GM21528 (cell line): ENCODE measurements around the gene MXI1.
"Not testable (repeated sequence)": the region's sequence is repeated elsewhere in the genome, so short reads cannot be mapped to it uniquely, and the experiment has no call there.

ENCODE experiments used
- ATAC-seq: cut with Tn5 transposase; IDR thresholded peaks from one replicate; pipeline ENCODE4 v1.9.1; 2021; ENCODE audit warnings: mild to moderate bottlenecking, moderate library complexity; ENCODE audit not compliant: unreplicated experiment, low FRiP score

The MXI1 gene

GRCh38 chr10:110233846-110234245, 26.4 kb downstream of the MXI1 start:
- ATAC-seq, result no peak

DNA sequence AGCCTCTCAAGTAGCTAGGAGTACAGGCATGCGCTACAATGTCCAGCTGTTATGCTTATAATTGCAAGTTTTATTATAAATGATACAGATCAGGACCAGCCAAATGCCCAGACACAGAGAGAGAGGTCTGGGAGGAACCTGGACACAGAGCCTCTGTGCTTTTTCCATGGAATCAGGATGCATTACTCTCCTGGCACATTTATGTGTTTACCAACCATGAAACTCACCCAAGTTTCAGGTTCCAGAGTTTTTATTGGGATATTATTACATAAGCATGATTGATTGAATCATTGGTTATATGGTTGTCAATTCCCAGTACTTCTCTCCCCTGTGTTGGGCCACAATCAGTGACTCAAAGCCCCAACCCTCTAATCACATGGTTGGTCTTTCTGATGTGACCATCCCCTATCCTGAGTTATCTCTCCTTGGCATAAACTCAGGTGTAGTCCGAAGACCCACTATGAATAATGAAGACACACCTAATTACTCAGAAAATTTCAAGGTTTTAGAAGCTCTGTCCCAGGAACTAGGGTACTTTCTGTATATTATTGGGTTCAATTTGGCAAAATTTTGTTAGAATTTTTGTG, 30.6 kb downstream of the MXI1 start:
- no peak for ATAC-seq

DNA sequence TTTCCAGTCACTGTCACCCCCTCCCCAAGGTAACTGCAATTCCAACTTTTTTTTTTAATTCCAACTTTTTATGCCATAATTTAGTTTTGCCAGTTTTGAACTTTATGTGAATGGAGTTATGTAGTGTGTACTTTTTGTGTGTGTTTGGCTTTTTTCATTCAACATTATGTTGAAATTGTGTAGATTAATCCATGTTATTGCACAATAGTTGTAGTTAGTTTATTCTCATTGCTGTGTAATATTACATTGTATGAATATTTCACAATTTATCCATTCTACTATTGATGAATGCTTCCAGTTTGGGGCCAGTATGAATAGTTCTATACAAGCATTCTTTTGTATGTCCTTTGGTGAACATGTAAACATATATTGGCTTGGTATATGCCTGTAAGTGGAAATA, 32.5 kb downstream of the MXI1 start:
- ATAC-seq, result no peak

DNA sequence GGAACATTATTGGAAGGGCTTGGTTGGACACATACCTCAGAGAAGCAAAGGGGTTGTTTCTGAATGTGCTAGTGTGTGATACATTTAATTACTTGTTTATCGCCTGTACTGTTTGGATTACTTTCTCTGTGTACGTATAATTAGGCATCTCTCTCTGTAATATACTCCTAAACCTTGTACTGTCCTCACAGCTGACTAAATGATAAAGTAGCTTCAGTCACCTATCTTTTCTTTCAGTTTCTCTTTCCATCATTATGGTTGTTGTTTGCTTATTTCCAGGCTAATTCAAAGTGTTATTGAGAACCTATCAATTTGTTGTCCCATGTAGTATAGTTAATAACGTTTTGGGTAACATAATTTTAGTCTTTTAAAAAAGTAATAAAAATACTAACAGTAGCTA, 34.0 kb downstream of the MXI1 start:
- ATAC-seq, result peak; percentile 69

- peak; percentile 34 for ATAC-seq
Measured at GRCh38 chr10:110241841-110242240, 34.4 kb downstream of the MXI1 start.

- no peak for ATAC-seq
Measured at GRCh38 chr10:110242511-110242910, 35.1 kb downstream of the MXI1 start.

- ATAC-seq, result no peak
Measured at GRCh38 chr10:110244550-110244949, 37.1 kb downstream of the MXI1 start.

- ATAC-seq, result not testable (repeated sequence)
Measured at GRCh38 chr10:110247833-110248232, 40.4 kb downstream of the MXI1 start.

DNA sequence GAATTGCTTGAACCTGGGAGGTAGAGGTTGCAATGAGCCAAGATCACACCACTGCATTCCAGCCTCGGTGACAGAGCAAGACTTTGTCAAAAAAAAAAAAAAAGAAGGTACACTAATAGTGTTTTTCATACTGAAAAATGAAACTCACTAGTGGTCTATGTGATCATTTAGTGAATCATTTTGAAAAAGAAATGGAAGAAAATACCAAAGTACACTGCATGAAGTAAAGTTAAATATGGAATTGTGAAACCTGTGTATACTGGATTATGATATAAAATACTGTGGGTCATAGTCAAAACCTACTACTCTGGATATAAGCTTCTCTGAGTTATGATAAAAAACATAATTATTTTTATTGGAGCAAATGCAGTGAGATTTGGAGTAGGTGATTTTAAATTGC, 42.1 kb downstream of the MXI1 start:
- peak; percentile 59 for ATAC-seq

- ATAC-seq, result peak; percentile 81
Measured at GRCh38 chr10:110251392-110251791, 44.0 kb downstream of the MXI1 start.

DNA sequence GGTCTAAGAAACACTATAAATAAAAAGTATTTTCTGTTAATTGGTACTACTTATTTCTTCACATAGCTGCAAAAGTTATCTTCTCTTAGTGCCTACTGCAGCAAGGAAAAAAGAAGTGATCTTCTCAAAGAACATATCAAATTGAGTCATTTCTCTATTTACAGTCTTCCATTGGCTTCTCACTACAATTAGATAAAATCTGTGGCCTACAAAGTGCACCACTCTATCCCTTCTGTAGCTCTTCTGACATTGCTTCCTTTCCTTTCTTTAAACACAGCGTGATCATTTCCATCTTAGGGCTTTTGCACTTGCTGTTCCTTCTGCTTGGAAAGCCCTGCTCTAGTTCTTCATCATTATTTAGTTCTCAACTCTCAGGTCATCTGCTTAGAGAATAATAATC, 44.7 kb downstream of the MXI1 start:
- no peak for ATAC-seq

DNA sequence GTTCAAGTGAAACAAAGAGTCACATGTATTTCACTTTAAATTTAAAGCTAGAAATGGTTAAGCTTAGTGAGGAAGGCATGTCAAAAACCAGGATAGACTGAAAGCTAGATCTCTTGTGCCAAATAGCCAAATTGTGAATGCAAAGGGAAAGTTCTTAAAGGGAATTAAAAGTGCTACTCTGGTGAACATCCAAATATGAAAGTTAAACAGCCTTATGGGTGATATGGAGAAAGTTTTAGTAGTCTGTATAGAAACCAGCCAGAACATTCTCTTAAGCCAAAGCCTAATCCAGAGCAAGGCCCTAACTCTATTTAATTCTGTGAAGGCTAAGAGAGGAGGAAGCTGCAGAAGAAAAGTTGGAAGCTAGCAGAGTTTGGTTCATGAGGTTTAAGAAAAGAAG, 47.1 kb downstream of the MXI1 start:
- ATAC-seq, result no peak

GRCh38 chr10:110258542-110258941, 51.1 kb downstream of the MXI1 start:
- ATAC-seq, result no peak

DNA sequence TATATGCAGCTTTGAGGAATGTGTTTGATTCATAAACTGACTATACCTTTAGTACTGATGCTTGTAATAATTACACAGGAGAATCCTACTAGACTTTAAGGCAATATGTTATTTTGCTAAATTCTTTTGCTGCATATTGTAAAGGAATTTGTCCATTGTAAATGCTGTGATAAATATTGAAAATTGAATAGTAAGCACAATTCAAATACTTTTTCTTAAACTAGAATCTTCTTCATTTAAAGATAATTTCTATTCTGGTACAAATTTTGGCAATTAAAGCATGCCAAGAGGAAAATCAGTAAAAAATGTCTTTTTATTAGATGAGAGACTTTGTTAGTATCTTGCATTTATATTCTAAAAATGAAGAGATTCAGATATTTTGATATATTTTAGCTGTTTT, 51.9 kb downstream of the MXI1 start:
- ATAC-seq, result no peak

DNA sequence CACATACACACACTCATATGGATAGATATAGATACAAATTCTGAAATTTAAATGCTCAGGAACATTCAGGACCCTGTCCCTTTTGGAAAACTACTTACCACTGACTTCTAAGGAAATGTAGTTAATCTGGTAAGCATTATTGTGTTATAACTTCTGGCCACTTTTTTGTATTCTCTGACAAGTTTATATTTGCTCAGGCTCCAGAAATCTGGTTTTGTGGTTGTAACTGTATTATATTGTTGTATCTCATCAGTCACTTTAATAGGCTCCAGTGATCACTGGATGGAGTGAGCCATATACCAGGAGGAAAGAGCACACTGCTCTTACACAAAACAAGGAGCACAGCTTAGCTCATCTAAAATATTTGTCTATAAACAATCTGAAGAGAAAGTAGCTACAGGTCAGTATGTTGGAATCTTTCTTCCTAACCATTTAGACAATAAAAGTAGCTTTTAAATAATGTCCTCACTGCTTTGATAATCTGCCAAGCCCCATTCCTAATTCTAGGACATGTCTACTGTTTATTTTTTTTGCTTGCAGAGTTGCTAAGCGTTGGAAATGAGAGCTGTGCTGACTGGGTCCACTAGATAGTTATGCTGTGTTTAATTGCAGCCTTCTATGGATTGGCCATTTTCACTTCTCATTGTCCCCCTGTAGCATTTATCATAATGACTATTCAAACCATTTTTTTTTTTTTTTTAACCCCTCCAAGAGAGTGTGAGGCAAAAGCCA, 53.5 kb downstream of the MXI1 start:
- no peak for ATAC-seq

DNA sequence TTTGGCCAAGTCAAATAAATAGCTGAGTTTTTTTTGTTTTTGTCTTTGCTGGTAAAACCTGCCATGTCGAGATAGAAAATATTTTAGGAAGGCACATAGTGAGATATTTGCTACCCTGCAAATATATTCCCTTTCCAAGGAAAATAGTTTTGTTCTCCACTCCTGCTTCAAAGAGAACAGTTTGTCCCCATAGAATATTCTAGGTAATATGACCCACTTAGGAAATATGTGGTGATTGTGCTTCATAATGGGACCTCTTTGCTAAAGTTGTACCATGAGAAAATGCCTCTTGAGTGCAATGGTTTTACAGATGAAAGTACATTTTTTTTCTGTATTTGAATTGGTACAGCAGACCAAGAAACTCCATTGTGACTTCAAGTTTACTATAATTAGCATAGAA, 55.8 kb downstream of the MXI1 start:
- ATAC-seq, result no peak

- no peak for ATAC-seq
Measured at GRCh38 chr10:110265573-110266193, 58.3 kb downstream of the MXI1 start.

- no peak for ATAC-seq
Measured at GRCh38 chr10:110267276-110267675, 59.9 kb downstream of the MXI1 start.

- ATAC-seq, result no peak
Measured at GRCh38 chr10:110268442-110268841, 61.0 kb downstream of the MXI1 start.

- ATAC-seq, result no peak
Measured at GRCh38 chr10:110268971-110269370, 61.6 kb downstream of the MXI1 start.

DNA sequence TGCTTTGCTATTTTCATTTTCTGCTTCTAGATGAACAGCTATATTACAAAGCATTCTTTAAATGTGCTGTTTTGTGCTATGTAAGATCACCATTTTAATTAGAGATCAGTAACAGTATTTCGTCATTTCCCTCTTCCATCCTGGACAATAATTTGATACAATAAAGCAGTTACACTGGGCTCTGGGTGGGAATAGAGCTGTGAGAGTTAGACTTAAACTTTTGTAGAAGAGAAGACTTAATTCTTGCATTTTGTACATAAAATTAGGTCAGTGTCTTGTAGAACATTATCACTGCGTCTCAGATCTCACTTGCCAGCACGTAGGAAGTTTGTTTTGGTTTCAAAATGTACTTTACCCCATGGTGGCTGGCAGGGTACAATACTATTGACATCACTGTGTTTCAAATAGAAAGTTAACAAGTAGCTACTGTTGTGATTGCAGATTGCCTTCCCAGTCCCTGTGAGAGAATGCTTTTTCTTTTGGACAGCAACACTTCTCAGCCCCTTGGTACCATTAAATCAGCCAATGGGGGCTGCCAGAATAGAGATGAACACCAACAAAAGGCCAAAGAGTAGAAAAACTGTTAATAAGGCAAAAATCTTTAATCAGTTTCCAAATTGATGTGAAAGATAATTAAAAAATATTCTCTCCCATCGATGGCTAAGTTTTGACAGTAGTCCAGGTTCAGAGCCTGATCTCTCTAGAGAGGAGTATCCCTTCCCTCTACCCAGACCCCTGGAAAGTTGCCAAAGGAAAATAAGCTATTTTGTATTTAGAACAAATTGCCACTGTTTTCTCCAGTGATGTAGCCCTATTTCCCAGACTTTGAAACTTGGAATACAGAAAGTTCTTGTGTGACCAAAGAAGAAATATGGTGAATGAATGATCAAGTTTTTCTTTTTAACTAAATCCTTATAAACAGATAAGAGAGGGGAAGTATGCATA, 62.2 kb downstream of the MXI1 start:
- no peak for ATAC-seq
